GM21526 (cell line): ENCODE results near the gene GOLIM4.

ENCODE experiments used
- ATAC-seq: cut with Tn5 transposase; IDR thresholded peaks from one replicate; pipeline ENCODE4 v1.9.1; 2021; ENCODE audit warnings: moderate library complexity; ENCODE audit not compliant: unreplicated experiment, low FRiP score

Gene GOLIM4

GRCh38 chr3:168006584-168006983 lies 89.1 kb downstream of the GOLIM4 start:
- no peak for ATAC-seq

GRCh38 chr3:168003911-168004310 lies 91.8 kb downstream of the GOLIM4 start:
- ATAC-seq: no peak

GRCh38 chr3:168002786-168003368 lies 92.8 kb downstream of the GOLIM4 start:
- no peak for ATAC-seq

- ATAC-seq: no peak
Measured at GRCh38 chr3:168001244-168001643, 94.5 kb downstream of the GOLIM4 start.

GRCh38 chr3:167998253-167998652 lies 97.5 kb downstream of the GOLIM4 start:
- no peak for ATAC-seq

GRCh38 chr3:167996514-167996913 lies 99.2 kb downstream of the GOLIM4 start:
- ATAC-seq: no peak

- no peak for ATAC-seq
Measured at GRCh38 chr3:167992381-167992780, 103.3 kb downstream of the GOLIM4 start.

GRCh38 chr3:167991213-167991612 lies 104.5 kb downstream of the GOLIM4 start:
- ATAC-seq: no peak

GRCh38 chr3:167989999-167990398 lies 105.7 kb downstream of the GOLIM4 start:
- ATAC-seq: no peak

- ATAC-seq: no peak
Measured at GRCh38 chr3:167989066-167989465, 106.7 kb downstream of the GOLIM4 start.

- ATAC-seq: no peak
Measured at GRCh38 chr3:167983583-167983982, 112.1 kb downstream of the GOLIM4 start.

GRCh38 chr3:167978486-167978885 lies 117.2 kb downstream of the GOLIM4 start:
- no peak for ATAC-seq

- no peak for ATAC-seq
Measured at GRCh38 chr3:167978071-167978470, 117.7 kb downstream of the GOLIM4 start.

GRCh38 chr3:167976516-167977361 lies 119.0 kb downstream of the GOLIM4 start:
- ATAC-seq: no peak

- ATAC-seq: no peak
Measured at GRCh38 chr3:167973901-167974300, 121.8 kb downstream of the GOLIM4 start.

- no peak for ATAC-seq
Measured at GRCh38 chr3:167973046-167973445, 122.7 kb downstream of the GOLIM4 start.

GRCh38 chr3:167972502-167972901 lies 123.2 kb downstream of the GOLIM4 start:
- ATAC-seq: no peak

- ATAC-seq: no peak
Measured at GRCh38 chr3:167969548-167969947, 126.2 kb downstream of the GOLIM4 start.

GRCh38 chr3:167967257-167968036 lies 128.3 kb downstream of the GOLIM4 start:
- ATAC-seq: no peak
